T-cell (primary cell): ENCODE data around the gene CFAP410. TPM values are rescaled to one million over a fixed set of nuclear protein-coding genes. Genes with fewer than 3 reads are reported as not detected.

Source experiments
- ATAC-seq, 4 experiments: fragments of 200-7000 bp in 3 of 4; fragments of 150-1000 bp in 1 of 4; cut with Tn5 transposase; replicated peaks in 1 of 4; 1 replicate in 3 of 4; 2 replicates in 1 of 4; pipeline ENCODE4 v1.10.0; 2021; ENCODE audit warnings: moderate library complexity in 3 of 4, mild to moderate bottlenecking in 2 of 4, moderate number of reproducible peaks in 1 of 4
- CTCF ChIA-PET, 2 donors: fragments of 300-600 bp; sonication (Branson Sonifier 250); formaldehyde crosslinking; loops; one replicate each; lab custom pipeline; 2022; ENCODE audit warnings: antibody characterized with exemption in 2 of 2; lab: Charles Lee
- POLR2A ChIA-PET, 2 donors: fragments of 300-600 bp; sonication (Branson Sonifier 250); formaldehyde crosslinking; loops; one replicate each; lab custom pipeline; 2022; ENCODE audit warnings: antibody characterized with exemption in 2 of 2; lab: Charles Lee
- DNase-seq, 35 experiments: peaks; one replicate each; pipeline versions ENCODE4 v3.0.0 to v3.0.0-alpha.2; 2013 to 2023
- H3K27ac ChIP-seq: one replicate; pipeline ENCODE4 v1.5.1; 2013; ENCODE audit warnings: low read length
- H3K27me3 ChIP-seq, 2 experiments: replicated peaks in 1 of 2; 1 replicate in 1 of 2; 2 replicates in 1 of 2; pipeline versions ENCODE4 v1.6.1 to v1.7.0; 2013; ENCODE audit warnings: low read length in 1 of 2, mixed read lengths in 1 of 2; ENCODE audit not compliant: control insufficient read depth in 2 of 2, insufficient read depth in 2 of 2; ENCODE audit errors: extremely low read depth in 1 of 2
- H3K36me3 ChIP-seq, 2 donors: 1 replicate in 1 of 2; 2 replicates in 1 of 2; pipeline versions ENCODE4 v1.6.1 to v1.7.0; 2013; ENCODE audit warnings: low read length in 1 of 2; ENCODE audit not compliant: control insufficient read depth in 2 of 2, insufficient read depth in 1 of 2; ENCODE audit errors: extremely low read depth in 1 of 2
- H3K4me1 ChIP-seq, 2 experiments: 1 replicate in 1 of 2; 2 replicates in 1 of 2; pipeline versions ENCODE4 v1.6.1 to v1.7.0; 2013; ENCODE audit warnings: low read length in 2 of 2, mixed read lengths in 1 of 2; ENCODE audit not compliant: insufficient read depth in 2 of 2, control insufficient read depth in 1 of 2; ENCODE audit errors: extremely low read depth in 1 of 2
- H3K4me3 ChIP-seq, 2 donors: 1 replicate in 1 of 2; 2 replicates in 1 of 2; pipeline versions ENCODE4 v1.5.1 to v1.7.0; 2013; ENCODE audit warnings: mild to moderate bottlenecking in 2 of 2, low read length in 1 of 2, moderate library complexity in 1 of 2; ENCODE audit not compliant: control insufficient read depth in 1 of 2; ENCODE audit errors: extremely low read depth in 1 of 2
- H3K9me3 ChIP-seq: 2 replicates; pipeline ENCODE4 v1.7.0; 2013
- H3K27ac Mint-ChIP-seq, 2 donors: one replicate each; pipeline ENCODE4 v1.8.0; 2020 to 2021; ENCODE audit warnings: mild to moderate bottlenecking in 2 of 2, mixed read lengths in 2 of 2
- H3K27me3 Mint-ChIP-seq, 2 donors: one replicate each; pipeline ENCODE4 v1.8.0; 2021 to 2022; ENCODE audit warnings: mixed read lengths in 2 of 2
- H3K36me3 Mint-ChIP-seq: one replicate; pipeline ENCODE4 v1.8.0; 2021; ENCODE audit warnings: mixed read lengths
- H3K4me1 Mint-ChIP-seq, 3 donors: one replicate each; pipeline ENCODE4 v1.8.0; 2020 to 2022; ENCODE audit warnings: mixed read lengths in 3 of 3, mild to moderate bottlenecking in 1 of 3
- H3K4me3 Mint-ChIP-seq, 3 donors: one replicate each; pipeline ENCODE4 v1.8.0; 2020 to 2022; ENCODE audit warnings: mild to moderate bottlenecking in 3 of 3, mixed read lengths in 3 of 3, moderate library complexity in 3 of 3
- H3K9me3 Mint-ChIP-seq, 3 donors: one replicate each; pipeline ENCODE4 v1.8.0; 2020 to 2022; ENCODE audit warnings: mixed read lengths in 3 of 3
- WGBS: methylation state at CpG from one replicate; pipeline ENCODE4 v1.1.5; 2013; ENCODE audit warnings: missing lambda C conversion rate; ENCODE audit not compliant: insufficient coverage; 5-methylcytosine and 5-hydroxymethylcytosine counted together
- total RNA-seq, 35 experiments: library from RNA in 6 of 35; stranded (reverse) in 6 of 35; fragments of 120-200 nt in 1 of 35; gene quantifications; one replicate each; pipeline versions ENCODE4 v1.2.1 to v1.2.4 and lab custom pipeline; 2013 to 2026

CFAP410 gene
- total RNA-seq, 5 donors from 2014 or later (not counting 1 experiment from before 2014, with no cell fraction given): 58.8 to 72.1 (median 60.8) TPM

DNA sequence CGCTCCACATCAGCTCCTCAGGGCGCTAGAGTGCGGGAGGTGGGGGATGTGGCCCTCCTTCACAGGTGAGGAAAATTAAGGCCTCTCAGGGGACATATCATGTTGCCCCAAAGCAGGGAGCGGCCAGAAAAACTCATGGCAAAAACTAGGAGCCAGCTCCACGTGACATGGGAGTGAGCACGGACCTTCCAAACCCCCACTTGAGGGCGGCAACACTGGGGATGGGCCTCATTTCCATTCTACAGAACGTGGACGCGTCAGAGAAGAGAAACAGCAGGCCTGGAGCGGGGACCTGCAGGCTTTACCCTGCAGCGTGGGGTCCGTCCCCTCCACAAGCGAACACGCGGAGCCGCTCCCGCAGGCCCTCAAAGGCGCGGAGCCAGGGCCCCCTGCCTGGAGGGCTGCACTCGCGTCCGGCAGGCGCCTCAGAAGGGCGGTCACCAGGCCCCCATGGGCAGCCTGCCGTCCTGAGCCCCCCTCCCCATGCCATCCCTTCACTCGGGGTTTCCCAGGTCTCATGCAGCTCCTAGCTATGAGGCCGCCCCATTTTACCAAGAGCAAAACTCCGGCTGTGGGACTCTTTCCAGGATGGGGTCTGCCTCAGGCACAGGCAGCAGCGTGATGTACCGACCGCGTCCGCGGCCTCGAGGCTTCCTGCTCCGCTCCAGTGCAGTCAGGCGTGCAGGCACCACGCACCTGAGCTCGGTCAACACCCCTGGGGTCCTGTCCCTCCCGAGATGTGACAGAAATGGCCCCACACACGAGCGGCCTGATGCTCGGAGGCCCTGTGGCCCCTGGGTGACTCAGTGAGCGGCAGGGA lies 5.5 kb downstream of the CFAP410 start:
- H3K9me3 Mint-ChIP-seq: no peaks in the 10 kb centered on the region
- CTCF ChIA-PET: interaction anchor here in 1 of 2 donors (0.6 kb wide), 1 partner anchor 29 kb away, joined by 3 read pairs; no protein-coding TSS in a partner anchor

DNA sequence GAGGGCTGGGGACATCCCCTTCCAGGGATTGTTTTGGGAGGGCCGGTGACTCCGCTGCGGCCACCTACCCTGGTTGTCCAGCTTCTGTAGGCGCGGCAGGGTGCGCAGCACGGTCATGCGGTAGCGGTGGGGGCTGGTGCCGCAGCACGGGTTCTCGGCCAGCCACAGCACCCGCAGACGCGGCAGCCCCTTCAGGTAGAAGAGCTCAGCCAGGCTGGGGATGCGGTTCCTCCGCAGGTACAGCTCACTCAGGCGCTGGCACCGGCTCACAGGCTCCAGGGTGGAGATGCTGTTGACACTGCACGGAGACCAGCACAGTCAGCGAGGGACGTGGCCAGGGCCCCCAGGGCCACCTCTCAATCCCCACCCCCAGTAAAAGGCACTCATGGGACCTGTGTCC lies 6.2 kb downstream of the CFAP410 start:
- CTCF ChIA-PET: no interaction called here
- peaks cover 9% of the 10 kb centered on the region for H3K36me3 Mint-ChIP-seq
- no peaks in the 10 kb centered on the region for H3K9me3 ChIP-seq
- no peaks in the 10 kb centered on the region for H3K27me3 ChIP-seq
- no peak overlapping the region for H3K4me3 Mint-ChIP-seq
- H3K9me3 Mint-ChIP-seq: no peaks in the 10 kb centered on the region
- WGBS: 98% methylated on average over 19 of the region's 22 CpGs
- H3K36me3 ChIP-seq: peaks cover 5 to 24% of the 10 kb centered on the region in 2 donors
- no peak overlapping the region for H3K27ac ChIP-seq
- peaks cover 0 to 5% of the 10 kb centered on the region in 2 experiments for H3K4me1 ChIP-seq
- POLR2A ChIA-PET: no interaction called here
- no peaks in the 10 kb centered on the region for H3K27me3 Mint-ChIP-seq
- DNase-seq (no peak), ATAC-seq (no peak)
- no peak overlapping the region for H3K27ac Mint-ChIP-seq
- H3K4me3 ChIP-seq: no peak overlapping the region
- peaks cover 4 to 7% (median 6%) of the 10 kb centered on the region in 3 donors for H3K4me1 Mint-ChIP-seq

More for the DNA sequence above, 5.5 kb downstream of the CFAP410 start:
- no peak overlapping the region for H3K4me3 Mint-ChIP-seq
- Histone ChIP-seq H3K36me3 (peaks cover 5 to 24% of the 10 kb centered on the region in 2 donors), H3K27ac (no peak overlapping the region), H3K4me1 (peaks cover 0 to 11% of the 10 kb centered on the region in 2 experiments), H3K9me3 (no peaks in the 10 kb centered on the region), H3K27me3 (no peaks in the 10 kb centered on the region), H3K4me3 (no peak overlapping the region)
- ATAC-seq (no peak), DNase-seq (no peak)
- POLR2A ChIA-PET: interaction anchor here in 1 of 2 donors (0.6 kb wide), 1 partner anchor 60 kb away, joined by 4 read pairs; no protein-coding TSS in a partner anchor
- no peak overlapping the region for H3K27ac Mint-ChIP-seq
- no peaks in the 10 kb centered on the region for H3K27me3 Mint-ChIP-seq
- 88% methylated on average over 41 of the region's 45 CpGs for WGBS
- peaks cover 4 to 8% (median 8%) of the 10 kb centered on the region in 3 donors for H3K4me1 Mint-ChIP-seq
- peaks cover 9% of the 10 kb centered on the region for H3K36me3 Mint-ChIP-seq

DNA sequence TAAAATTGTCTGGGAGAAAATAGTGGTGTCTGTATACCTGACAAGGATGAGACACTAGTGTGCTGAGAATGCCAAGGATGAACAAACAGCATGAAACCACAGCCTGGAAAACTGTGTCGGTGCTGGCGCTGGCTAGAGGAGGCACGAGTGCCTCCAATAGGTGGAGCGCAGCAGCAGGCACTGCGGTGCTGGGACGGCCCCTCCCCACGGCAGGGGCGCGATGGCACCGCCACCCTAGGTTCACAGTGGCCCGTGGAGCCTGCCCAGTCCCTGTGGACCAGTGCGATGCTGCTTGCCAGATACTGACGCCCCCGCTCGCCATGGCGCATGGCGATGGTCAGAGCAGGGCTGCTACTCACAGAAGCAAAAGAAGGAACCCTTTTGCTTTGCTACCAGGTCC lies 6.8 kb downstream of the CFAP410 start:
- H3K9me3 Mint-ChIP-seq: no peaks in the 10 kb centered on the region
- no peak overlapping the region for H3K4me3 ChIP-seq
- H3K4me3 Mint-ChIP-seq: no peak overlapping the region
- POLR2A ChIA-PET: no interaction called here
- H3K4me1 Mint-ChIP-seq: peaks cover 0 to 4% (median 1%) of the 10 kb centered on the region in 3 donors
- peaks cover 0 to 8% of the 10 kb centered on the region in 2 experiments for H3K4me1 ChIP-seq
- H3K27me3 Mint-ChIP-seq: no peaks in the 10 kb centered on the region
- no peaks in the 10 kb centered on the region for H3K9me3 ChIP-seq
- 93% methylated on average over 17 of the region's 17 CpGs for WGBS
- H3K27ac ChIP-seq: no peak overlapping the region
- no peaks in the 10 kb centered on the region for H3K27me3 ChIP-seq
- H3K36me3 ChIP-seq: peaks cover 5 to 24% of the 10 kb centered on the region in 2 donors
- peaks cover 9% of the 10 kb centered on the region for H3K36me3 Mint-ChIP-seq
- CTCF ChIA-PET: no interaction called here
- no peak for ATAC-seq
- H3K27ac Mint-ChIP-seq: no peak overlapping the region
- no peak for DNase-seq

DNA sequence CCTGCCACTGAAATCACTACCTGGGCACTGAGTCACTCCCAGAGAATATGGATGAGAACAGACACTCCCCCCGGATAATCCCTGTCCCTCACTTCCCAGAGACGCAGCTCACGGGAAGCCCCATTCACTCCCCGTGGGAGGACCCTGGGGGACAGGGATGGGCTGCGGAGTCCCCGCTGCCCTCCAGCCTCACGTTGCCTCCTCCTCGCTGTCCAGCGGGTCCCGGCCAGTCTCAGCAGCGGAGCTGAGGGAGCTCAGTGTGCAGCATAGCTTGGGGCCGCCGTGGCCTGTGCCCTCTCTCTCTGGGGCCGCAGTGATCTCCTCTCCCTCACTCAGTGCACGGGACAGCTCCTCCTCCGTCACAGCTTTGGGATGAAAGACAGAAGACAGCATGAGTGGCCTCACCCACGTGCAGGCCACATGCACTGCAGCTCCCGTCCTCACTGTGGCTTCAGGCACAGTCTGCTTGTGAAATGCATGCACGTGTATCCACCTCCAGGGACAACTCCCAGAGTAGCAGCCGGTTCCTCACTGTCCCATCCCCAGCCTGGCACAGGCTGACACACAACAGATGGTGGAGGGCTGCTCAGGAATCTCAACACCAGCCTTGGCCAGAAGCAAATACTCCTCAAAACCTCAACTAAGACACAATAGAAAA lies 7.4 kb downstream of the CFAP410 start:
- H3K4me1 Mint-ChIP-seq: peaks cover 0 to 2% (median 0%) of the 10 kb centered on the region in 3 donors
- Histone ChIP-seq H3K4me1 (peaks cover 0 to 8% of the 10 kb centered on the region in 2 experiments), H3K27me3 (no peaks in the 10 kb centered on the region), H3K27ac (no peak overlapping the region), H3K36me3 (peaks cover 5 to 24% of the 10 kb centered on the region in 2 donors), H3K4me3 (no peak overlapping the region), H3K9me3 (no peaks in the 10 kb centered on the region)
- no peak overlapping the region for H3K27ac Mint-ChIP-seq
- H3K4me3 Mint-ChIP-seq: no peak overlapping the region
- peaks cover 5% of the 10 kb centered on the region for H3K36me3 Mint-ChIP-seq
- no peak for ATAC-seq
- H3K9me3 Mint-ChIP-seq: no peaks in the 10 kb centered on the region
- WGBS: 95% methylated on average over 19 of the region's 20 CpGs
- ChIA-PET CTCF (no interaction called here), POLR2A (no interaction called here)
- H3K27me3 Mint-ChIP-seq: no peaks in the 10 kb centered on the region
- DNase-seq: no peak

DNA sequence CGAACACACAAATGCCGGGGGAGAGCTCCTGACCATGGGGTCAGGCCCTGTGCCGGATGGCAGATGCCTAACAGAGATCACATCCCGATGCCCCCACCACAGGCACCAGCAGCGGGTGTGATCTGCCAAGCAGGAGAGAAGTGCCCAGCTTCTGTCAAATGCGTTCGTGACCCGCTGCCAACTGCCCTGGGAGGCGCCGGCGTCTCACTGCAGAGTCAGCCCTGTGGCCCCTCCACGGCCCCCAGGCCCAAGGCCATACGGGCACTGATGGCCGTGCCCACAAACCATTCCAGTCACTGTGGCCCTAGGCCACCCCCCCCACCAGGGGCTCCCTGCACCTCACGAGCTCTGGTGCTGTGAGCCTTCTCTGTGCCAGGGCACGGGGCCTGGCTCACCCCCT lies 8.0 kb downstream of the CFAP410 start:
- Histone ChIP-seq H3K4me3 (no peak overlapping the region), H3K4me1 (peaks cover 0 to 8% of the 10 kb centered on the region in 2 experiments), H3K9me3 (no peaks in the 10 kb centered on the region), H3K27ac (no peak overlapping the region), H3K27me3 (no peaks in the 10 kb centered on the region), H3K36me3 (peaks cover 5 to 21% of the 10 kb centered on the region in 2 donors)
- ATAC-seq: no peak
- no peaks in the 10 kb centered on the region for H3K9me3 Mint-ChIP-seq
- no peaks in the 10 kb centered on the region for H3K27me3 Mint-ChIP-seq
- ChIA-PET POLR2A (no interaction called here), CTCF (no interaction called here)
- H3K4me3 Mint-ChIP-seq: no peak overlapping the region
- H3K4me1 Mint-ChIP-seq: no peaks in the 10 kb centered on the region
- no peak for DNase-seq
- no peak overlapping the region for H3K27ac Mint-ChIP-seq
- WGBS: 91% methylated on average over 16 of the region's 16 CpGs
- H3K36me3 Mint-ChIP-seq: peaks cover 4% of the 10 kb centered on the region

DNA sequence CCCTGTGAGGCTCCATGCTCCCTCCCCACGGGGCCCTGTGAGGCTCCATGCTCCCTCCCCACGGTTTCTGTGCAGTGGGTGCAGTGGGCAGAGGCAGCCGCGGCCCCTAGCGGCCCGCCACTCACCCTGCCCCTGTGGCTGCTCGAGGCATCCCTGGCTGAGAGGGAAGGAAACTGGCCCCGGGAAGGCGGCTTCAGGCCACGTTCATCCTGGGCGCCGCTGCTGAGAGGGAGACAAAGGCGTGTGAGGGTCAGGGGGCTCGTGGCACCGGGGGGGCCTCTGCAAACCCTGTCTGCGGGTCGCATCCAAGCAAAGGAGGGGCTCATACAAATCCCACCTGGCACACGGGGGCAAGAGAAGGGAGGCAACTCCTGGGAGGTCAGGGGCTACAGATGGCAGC lies 8.5 kb downstream of the CFAP410 start:
- no peaks in the 10 kb centered on the region for H3K9me3 ChIP-seq
- no peaks in the 10 kb centered on the region for H3K27me3 ChIP-seq
- no peak overlapping the region for H3K27ac ChIP-seq
- POLR2A ChIA-PET: no interaction called here
- Mint-ChIP-seq H3K27ac (no peak overlapping the region), H3K9me3 (no peaks in the 10 kb centered on the region), H3K4me1 (no peaks in the 10 kb centered on the region), H3K4me3 (no peak overlapping the region), H3K27me3 (no peaks in the 10 kb centered on the region), H3K36me3 (peaks cover 4% of the 10 kb centered on the region)
- H3K36me3 ChIP-seq: peaks cover 11 to 19% of the 10 kb centered on the region in 2 donors
- WGBS: 87% methylated on average over 11 of the region's 18 CpGs
- no peak for ATAC-seq
- H3K4me1 ChIP-seq: peaks cover 0 to 8% of the 10 kb centered on the region in 2 experiments
- CTCF ChIA-PET: no interaction called here
- H3K4me3 ChIP-seq: no peak overlapping the region
- no peak for DNase-seq
